ENCODE results near the gene PALM2AKAP2.

DNA sequence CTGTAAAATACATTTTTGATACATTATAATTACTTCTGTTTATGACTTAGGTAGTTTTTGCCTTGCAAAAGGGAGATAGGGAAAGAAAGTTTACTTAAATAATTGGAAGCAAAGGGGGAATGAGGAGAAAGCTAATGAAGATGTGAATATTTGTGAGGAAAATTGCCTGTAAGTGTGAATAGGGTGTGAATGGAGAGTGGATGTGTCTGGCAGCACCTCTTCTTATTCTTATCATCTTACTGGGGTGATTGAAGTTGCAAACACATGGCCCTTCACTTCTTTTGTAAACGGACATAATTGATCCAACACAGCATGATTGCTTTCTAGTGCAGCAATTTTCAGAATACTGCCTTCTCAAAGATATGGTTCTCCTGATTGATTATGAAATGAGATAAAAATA, 46.6 kb downstream of the PALM2AKAP2 start:
- TF ChIP-seq, protein P1, sequence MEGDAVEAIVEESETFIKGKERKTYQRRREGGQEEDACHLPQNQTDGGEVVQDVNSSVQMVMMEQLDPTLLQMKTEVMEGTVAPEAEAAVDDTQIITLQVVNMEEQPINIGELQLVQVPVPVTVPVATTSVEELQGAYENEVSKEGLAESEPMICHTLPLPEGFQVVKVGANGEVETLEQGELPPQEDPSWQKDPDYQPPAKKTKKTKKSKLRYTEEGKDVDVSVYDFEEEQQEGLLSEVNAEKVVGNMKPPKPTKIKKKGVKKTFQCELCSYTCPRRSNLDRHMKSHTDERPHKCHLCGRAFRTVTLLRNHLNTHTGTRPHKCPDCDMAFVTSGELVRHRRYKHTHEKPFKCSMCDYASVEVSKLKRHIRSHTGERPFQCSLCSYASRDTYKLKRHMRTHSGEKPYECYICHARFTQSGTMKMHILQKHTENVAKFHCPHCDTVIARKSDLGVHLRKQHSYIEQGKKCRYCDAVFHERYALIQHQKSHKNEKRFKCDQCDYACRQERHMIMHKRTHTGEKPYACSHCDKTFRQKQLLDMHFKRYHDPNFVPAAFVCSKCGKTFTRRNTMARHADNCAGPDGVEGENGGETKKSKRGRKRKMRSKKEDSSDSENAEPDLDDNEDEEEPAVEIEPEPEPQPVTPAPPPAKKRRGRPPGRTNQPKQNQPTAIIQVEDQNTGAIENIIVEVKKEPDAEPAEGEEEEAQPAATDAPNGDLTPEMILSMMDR (IDR thresholded peaks at IDR 0.05) = no peak
- TF ChIP-seq POLR2A (IDR thresholded peaks at IDR 0.05) = no peak
